ENCODE measurements around the gene WDR5. TPM values are rescaled to one million over a fixed set of nuclear protein-coding genes. Genes with fewer than 3 reads are reported as not detected.

WDR5 gene
- total RNA-seq, 2 donors from 2014 or later: 53.8 to 57.2 TPM

DNA sequence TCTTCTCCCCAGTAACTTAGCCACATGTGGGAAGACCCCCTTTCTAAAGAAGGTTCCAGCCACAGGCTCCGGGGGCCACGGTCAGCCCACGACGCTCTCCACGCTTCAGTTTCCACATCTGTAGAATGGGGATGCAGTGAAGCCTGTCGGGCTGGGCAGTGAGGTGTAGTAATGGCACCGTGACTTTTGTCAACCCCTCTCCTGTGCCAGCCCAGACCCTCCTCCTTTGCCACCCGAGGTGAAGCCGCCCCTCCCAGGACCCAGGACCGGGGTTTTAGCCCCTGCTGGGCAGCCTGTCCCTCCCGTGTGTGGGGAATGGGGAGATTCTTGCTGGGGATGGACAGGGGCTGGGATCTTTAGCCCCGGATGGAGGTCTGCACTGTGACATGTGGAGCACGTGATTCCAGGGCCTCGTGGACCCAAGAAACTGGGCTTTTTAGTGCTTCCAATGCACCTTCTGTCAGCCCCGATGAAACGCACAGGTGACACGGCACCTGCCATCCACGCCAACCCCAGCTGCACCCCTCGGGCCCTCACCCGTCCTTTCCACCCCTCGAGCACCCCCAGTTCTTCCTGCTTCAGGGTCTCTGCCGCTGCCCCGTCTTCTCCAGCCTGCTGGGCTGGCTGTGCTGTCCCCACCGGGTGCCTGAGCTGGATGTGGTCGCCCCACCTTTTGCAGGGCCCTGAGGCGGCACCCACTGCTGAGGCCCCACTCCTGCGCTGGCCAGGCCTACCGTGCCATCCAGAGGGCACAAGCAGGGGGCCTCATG is 41.9 kb downstream of the WDR5 start:
- Mint-ChIP-seq H3K36me3 (ENCODE audit: low read depth) (no peaks in the 10 kb centered on the region), H3K4me1 (no peaks in the 10 kb centered on the region), H3K4me3 (no peak overlapping the region), H3K27me3 (ENCODE audit: insufficient read depth) (no peaks in the 10 kb centered on the region), H3K27ac (no peak overlapping the region), H3K9me3 (peaks cover 4% of the 10 kb centered on the region)
- WGBS, 2 experiments (ENCODE audit: insufficient coverage in 1 of 2, insufficient read length in 1 of 2): 88 to 95% methylated on average over 22 to 28 of the region's 28 CpGs
- Histone ChIP-seq H3K9ac (ENCODE audit: extremely low read depth, low read length, poor library complexity, severe bottlenecking) (no peak overlapping the region), H3K4me1 (ENCODE audit: control insufficient read depth, insufficient read depth, low read length) (no peaks in the 10 kb centered on the region), H3K27me3 (ENCODE audit: control insufficient read depth, insufficient read depth, low read length, poor library complexity, severe bottlenecking) (no peaks in the 10 kb centered on the region), H3K36me3 (ENCODE audit: control insufficient read depth, insufficient read depth, low read length) (no peaks in the 10 kb centered on the region), H3K9me3 (ENCODE audit: control insufficient read depth, low read length) (no peaks in the 10 kb centered on the region), H3K27ac (ENCODE audit: low read depth, low read length) (no peak overlapping the region), H3K4me3 (ENCODE audit: low read length) (no peak overlapping the region)
- no peak for TF ChIP-seq CTCF (conservative IDR thresholded peaks at IDR 0.05)
- no peak for DNase-seq

DNA sequence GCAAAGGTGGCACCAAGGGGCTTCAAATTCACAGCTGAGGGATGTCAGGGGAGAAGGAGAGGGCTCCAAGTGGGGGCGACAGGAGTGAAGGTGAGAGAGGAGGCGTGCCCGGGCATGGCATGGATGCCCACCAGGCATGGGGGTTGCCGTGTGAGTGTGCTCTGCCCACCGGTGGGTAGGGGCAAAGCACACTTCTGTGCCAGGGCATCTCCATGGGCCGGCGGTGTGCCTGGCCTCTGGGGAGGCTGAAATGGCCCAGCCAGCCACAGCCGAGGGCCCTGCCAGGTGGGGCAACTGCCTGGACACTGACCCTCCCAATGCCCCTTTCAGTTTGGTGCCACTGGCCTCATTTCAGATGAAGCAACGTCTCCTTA is 42.5 kb downstream of the WDR5 start:
- Histone ChIP-seq H3K9me3 (ENCODE audit: control insufficient read depth, low read length) (no peaks in the 10 kb centered on the region), H3K27ac (ENCODE audit: low read depth, low read length) (no peak overlapping the region), H3K9ac (ENCODE audit: extremely low read depth, low read length, poor library complexity, severe bottlenecking) (no peak overlapping the region), H3K36me3 (ENCODE audit: control insufficient read depth, insufficient read depth, low read length) (no peaks in the 10 kb centered on the region), H3K27me3 (ENCODE audit: control insufficient read depth, insufficient read depth, low read length, poor library complexity, severe bottlenecking) (no peaks in the 10 kb centered on the region), H3K4me1 (ENCODE audit: control insufficient read depth, insufficient read depth, low read length) (no peaks in the 10 kb centered on the region), H3K4me3 (ENCODE audit: low read length) (no peak overlapping the region)
- no peak overlapping the region for H3K27ac Mint-ChIP-seq
- H3K4me3 Mint-ChIP-seq: no peak overlapping the region
- H3K9me3 Mint-ChIP-seq: peaks cover 5% of the 10 kb centered on the region
- H3K36me3 Mint-ChIP-seq (ENCODE audit: low read depth): no peaks in the 10 kb centered on the region
- no peak for TF ChIP-seq CTCF (conservative IDR thresholded peaks at IDR 0.05)
- H3K27me3 Mint-ChIP-seq (ENCODE audit: insufficient read depth): no peaks in the 10 kb centered on the region
- WGBS, 2 experiments (ENCODE audit: insufficient coverage in 1 of 2, insufficient read length in 1 of 2): 90 to 92% methylated on average over 4 to 9 of the region's 9 CpGs
- no peak for DNase-seq
- H3K4me1 Mint-ChIP-seq: no peaks in the 10 kb centered on the region

DNA sequence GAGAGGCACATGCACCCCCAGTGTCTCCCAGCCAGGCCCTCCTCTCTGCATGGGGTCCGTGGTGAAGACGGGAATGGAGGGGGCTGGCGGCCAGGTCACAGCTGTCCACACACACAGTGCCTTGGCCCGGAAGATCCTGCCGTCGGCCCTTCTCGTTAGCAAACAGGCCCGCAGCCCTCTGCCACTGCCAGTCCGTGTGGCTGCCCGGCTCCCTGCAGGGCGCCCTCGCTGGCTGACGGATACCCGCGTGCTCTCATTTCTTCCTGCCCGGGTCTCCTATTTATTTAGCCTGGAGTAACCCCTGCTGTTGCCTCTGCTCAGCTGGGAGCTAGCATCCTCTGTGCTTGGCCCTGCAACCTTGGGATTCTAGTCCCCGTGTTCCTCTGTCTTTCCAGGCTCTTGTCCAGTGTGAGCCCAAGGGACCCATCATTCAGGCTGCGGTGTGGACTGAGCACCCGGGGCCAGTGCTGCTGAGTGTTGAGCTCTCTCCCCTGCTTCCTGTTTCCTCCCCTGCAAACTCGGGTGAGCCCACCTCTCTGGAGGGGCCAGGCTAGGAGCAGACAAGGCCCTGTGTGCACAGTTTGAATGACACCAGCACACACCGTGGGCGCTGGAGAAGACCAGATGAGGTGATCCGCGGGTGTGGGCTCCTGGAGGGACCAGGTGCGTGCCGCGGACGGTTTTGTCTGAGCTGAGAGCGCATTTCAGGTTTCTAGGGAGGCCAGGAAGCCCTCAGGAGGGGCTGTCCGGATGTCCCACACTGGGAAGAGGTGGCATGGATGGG is 43.1 kb downstream of the WDR5 start:
- Histone ChIP-seq H3K4me1 (ENCODE audit: control insufficient read depth, insufficient read depth, low read length) (no peaks in the 10 kb centered on the region), H3K9ac (ENCODE audit: extremely low read depth, low read length, poor library complexity, severe bottlenecking) (no peak overlapping the region), H3K36me3 (ENCODE audit: control insufficient read depth, insufficient read depth, low read length) (no peaks in the 10 kb centered on the region), H3K4me3 (ENCODE audit: low read length) (no peak overlapping the region), H3K27ac (ENCODE audit: low read depth, low read length) (no peak overlapping the region), H3K27me3 (ENCODE audit: control insufficient read depth, insufficient read depth, low read length, poor library complexity, severe bottlenecking) (no peaks in the 10 kb centered on the region), H3K9me3 (ENCODE audit: control insufficient read depth, low read length) (no peaks in the 10 kb centered on the region)
- H3K4me3 Mint-ChIP-seq: no peak overlapping the region
- 84 to 90% methylated on average over 19 to 30 of the region's 30 CpGs for WGBS, 2 experiments (ENCODE audit: insufficient coverage in 1 of 2, insufficient read length in 1 of 2)
- H3K36me3 Mint-ChIP-seq (ENCODE audit: low read depth): no peaks in the 10 kb centered on the region
- no peaks in the 10 kb centered on the region for H3K27me3 Mint-ChIP-seq (ENCODE audit: insufficient read depth)
- DNase-seq: peak; percentile 48
- TF ChIP-seq CTCF (conservative IDR thresholded peaks at IDR 0.05): no peak
- H3K4me1 Mint-ChIP-seq: no peaks in the 10 kb centered on the region
- H3K9me3 Mint-ChIP-seq: peaks cover 5% of the 10 kb centered on the region
- no peak overlapping the region for H3K27ac Mint-ChIP-seq
